Neural cell (in vitro differentiated cells): ENCODE data around the gene STOM. TPM values are rescaled to one million over a fixed set of nuclear protein-coding genes. Genes with fewer than 3 reads are reported as not detected.

Experiments used
- H2AFZ ChIP-seq: fragments of 200-600, 300-800 bp; sonication (generic), shearing (Covaris generic); 2 replicates; pipeline ENCODE4 v1.6.0; 2014; ENCODE audit warnings: low read depth, mild to moderate bottlenecking, antibody characterized with exemption, low read length, moderate library complexity
- H3F3A ChIP-seq: fragments of 200-600 bp; shearing (Covaris generic); 2 replicates; pipeline ENCODE4 v1.6.1; 2016; ENCODE audit warnings: mild to moderate bottlenecking, moderate library complexity, mixed read lengths, antibody characterized with exemption, low read length; ENCODE audit not compliant: insufficient read depth, poor library complexity, severe bottlenecking
- H3K27ac ChIP-seq: fragments of 200-600, 300-800 bp; sonication (generic), shearing (Covaris generic); 2 replicates; pipeline ENCODE4 v1.5.1; 2014; ENCODE audit warnings: mild to moderate bottlenecking, low read length, moderate library complexity
- H3K27me3 ChIP-seq: fragments of 300-800, 200-600 bp; sonication (generic), shearing (Covaris generic); 2 replicates; pipeline ENCODE4 v1.6.0; 2014; ENCODE audit warnings: mild to moderate bottlenecking, low read depth, low read length, moderate library complexity; ENCODE audit not compliant: insufficient read depth
- H3K36me3 ChIP-seq: fragments of 300-800, 200-600 bp; sonication (generic), shearing (Covaris generic); 2 replicates; pipeline ENCODE4 v1.5.1; 2014; ENCODE audit warnings: mild to moderate bottlenecking, antibody characterized with exemption, low read length, moderate library complexity; ENCODE audit not compliant: insufficient read depth
- H3K4me2 ChIP-seq: fragments of 300-800, 200-600 bp; sonication (generic), shearing (Covaris generic); 2 replicates; pipeline ENCODE4 v1.6.0; 2014; ENCODE audit warnings: mild to moderate bottlenecking, low read length
- H3K4me3 ChIP-seq: fragments of 300-800, 200-600 bp; sonication (generic), shearing (Covaris generic); 2 replicates; pipeline ENCODE4 v1.5.1; 2014; ENCODE audit warnings: mild to moderate bottlenecking, low read length, moderate library complexity
- H3K79me2 ChIP-seq: fragments of 200-600 bp; shearing (Covaris generic); replicated peaks from 2 replicates; pipeline ENCODE4 v1.6.0; 2014; ENCODE audit warnings: mild to moderate bottlenecking, low read length, moderate library complexity; ENCODE audit not compliant: insufficient read depth
- H3K9ac ChIP-seq: fragments of 300-800, 200-600 bp; sonication (generic), shearing (Covaris generic); 2 replicates; pipeline ENCODE4 v1.6.1; 2016; ENCODE audit warnings: mild to moderate bottlenecking, low read length, mixed read lengths
- H3K9me2 ChIP-seq: fragments of 200-600 bp; shearing (Covaris generic); 2 replicates; pipeline ENCODE4 v1.6.1; 2016; ENCODE audit warnings: mild to moderate bottlenecking, low read length, mixed read lengths; ENCODE audit not compliant: insufficient read depth
- H3K9me3 ChIP-seq: fragments of 200-600, 300-800 bp; sonication (generic), shearing (Covaris generic); 2 replicates; pipeline ENCODE4 v1.6.1; 2016; ENCODE audit warnings: mild to moderate bottlenecking, mixed run types, low read length, moderate library complexity, mixed read lengths
- H4K20me1 ChIP-seq: fragments of 200-600 bp; shearing (Covaris generic); 2 replicates; pipeline ENCODE4 v1.6.1; 2016; ENCODE audit warnings: mild to moderate bottlenecking, mixed run types; ENCODE audit not compliant: insufficient read depth
- CTCF ChIP-seq: fragments of 450-650 bp; IDR thresholded peaks from 2 replicates; pipeline ENCODE4 v1.5.1; 2014; ENCODE audit warnings: antibody characterized with exemption, mild to moderate bottlenecking, moderate library complexity; ENCODE audit not compliant: poor library complexity, severe bottlenecking
- EZH2 ChIP-seq: fragments of 200-600, 300-800 bp; shearing (Covaris generic), sonication (generic); IDR thresholded peaks from 2 replicates; pipeline ENCODE4 v1.6.1; 2014; ENCODE audit warnings: antibody characterized with exemption, low read length, borderline replicate concordance, mild to moderate bottlenecking; ENCODE audit not compliant: insufficient read depth, poor library complexity, severe bottlenecking
- MXI1 ChIP-seq: fragments of 450-650 bp; conservative IDR thresholded peaks from 2 replicates; pipeline ENCODE4 v1.6.1; 2014; ENCODE audit warnings: antibody characterized with exemption, mild to moderate bottlenecking; ENCODE audit not compliant: poor library complexity, severe bottlenecking
- POLR2AphosphoS5 ChIP-seq: IDR thresholded peaks from 2 replicates; pipeline ENCODE4 v1.6.1; 2012
- RAD21 ChIP-seq: fragments of 450-650 bp; conservative IDR thresholded peaks from 2 replicates; pipeline ENCODE4 v1.6.1; 2014; ENCODE audit warnings: antibody characterized with exemption, mild to moderate bottlenecking, moderate library complexity
- REST ChIP-seq: IDR thresholded peaks from 2 replicates; pipeline ENCODE4 v1.6.1; 2012; ENCODE audit warnings: borderline replicate concordance
- SMC3 ChIP-seq: fragments of 450-650 bp; conservative IDR thresholded peaks from 2 replicates; pipeline ENCODE4 v1.6.1; 2014; ENCODE audit warnings: antibody characterized with exemption, mild to moderate bottlenecking, moderate library complexity; ENCODE audit not compliant: poor library complexity
- TAF1 ChIP-seq: IDR thresholded peaks from 2 replicates; pipeline ENCODE4 v1.6.1; 2012; ENCODE audit warnings: low read depth
- polyA plus RNA-seq: library from polyadenylated mRNA; depleted of rRNA; stranded (reverse); fragments of >200 nt; gene quantifications from 2 replicates; pipeline ENCODE4 v1.2.3, GENCODE V29; 2014

Gene STOM
- polyA plus RNA-seq, 1 donor from 2014 or later: 0.11 TPM

- Histone ChIP-seq H3K9ac (no peak overlapping the region), H3K27me3 (peaks cover 14% of the 10 kb centered on the region), H3F3A (no peaks in the 10 kb centered on the region), H2AFZ (no peak overlapping the region), H4K20me1 (no peaks in the 10 kb centered on the region), H3K27ac (no peak overlapping the region), H3K4me2 (no peak overlapping the region), H3K9me2 (no peaks in the 10 kb centered on the region), H3K79me2 (no peaks in the 10 kb centered on the region), H3K4me3 (no peak overlapping the region), H3K36me3 (no peaks in the 10 kb centered on the region), H3K9me3 (no peaks in the 10 kb centered on the region)
- TF ChIP-seq CTCF: no peak
- no peak for TF ChIP-seq EZH2
- no peak for TF ChIP-seq RAD21
- no peak for TF ChIP-seq POLR2AphosphoS5
- TF ChIP-seq REST: no peak
- no peak for TF ChIP-seq SMC3
- no peak for TF ChIP-seq TAF1
- no peak for TF ChIP-seq MXI1
Measured at GRCh38 chr9:121365564-121365963, 4.5 kb downstream of the STOM start.

- Histone ChIP-seq H3F3A (no peaks in the 10 kb centered on the region), H3K36me3 (no peaks in the 10 kb centered on the region), H3K9me2 (no peaks in the 10 kb centered on the region), H2AFZ (no peak overlapping the region), H3K27me3 (peaks cover 12% of the 10 kb centered on the region), H3K79me2 (no peaks in the 10 kb centered on the region), H3K9me3 (no peaks in the 10 kb centered on the region), H3K9ac (no peak overlapping the region), H4K20me1 (no peaks in the 10 kb centered on the region), H3K27ac (no peak overlapping the region), H3K4me3 (no peak overlapping the region), H3K4me2 (no peak overlapping the region)
- no peak for TF ChIP-seq CTCF
- TF ChIP-seq RAD21: no peak
- no peak for TF ChIP-seq SMC3
- no peak for TF ChIP-seq POLR2AphosphoS5
- TF ChIP-seq EZH2: no peak
Measured at GRCh38 chr9:121364886-121365285, 5.2 kb downstream of the STOM start.
